LHCN-M2 (cell line): ENCODE measurements around the gene ETFB. TPM values are rescaled to one million over a fixed set of nuclear protein-coding genes. Genes with fewer than 3 reads are reported as not detected.

Experiments used
- DNase-seq: peaks from one replicate; pipeline ENCODE4 v3.0.0-alpha.2; 2012; ENCODE audit warnings: low read depth
- total RNA-seq: library from RNA; depleted of rRNA; stranded (reverse); fragments of >200 nt; gene quantifications from 2 replicates; pipeline ENCODE4 v1.2.3, GENCODE V29; 2014

The ETFB gene
- total RNA-seq, 1 experiment from 2014 or later: 100 TPM

GRCh38 chr19:51372649-51373504 is 6.7 kb upstream of the ETFB start, which contains the start of gene NKG7:
Gene NKG7, minus strand, starts transcription at chr19:51372654. Its CDS starts 119 bp downstream, at chr19:51372535.
- no peak for DNase-seq

DNA sequence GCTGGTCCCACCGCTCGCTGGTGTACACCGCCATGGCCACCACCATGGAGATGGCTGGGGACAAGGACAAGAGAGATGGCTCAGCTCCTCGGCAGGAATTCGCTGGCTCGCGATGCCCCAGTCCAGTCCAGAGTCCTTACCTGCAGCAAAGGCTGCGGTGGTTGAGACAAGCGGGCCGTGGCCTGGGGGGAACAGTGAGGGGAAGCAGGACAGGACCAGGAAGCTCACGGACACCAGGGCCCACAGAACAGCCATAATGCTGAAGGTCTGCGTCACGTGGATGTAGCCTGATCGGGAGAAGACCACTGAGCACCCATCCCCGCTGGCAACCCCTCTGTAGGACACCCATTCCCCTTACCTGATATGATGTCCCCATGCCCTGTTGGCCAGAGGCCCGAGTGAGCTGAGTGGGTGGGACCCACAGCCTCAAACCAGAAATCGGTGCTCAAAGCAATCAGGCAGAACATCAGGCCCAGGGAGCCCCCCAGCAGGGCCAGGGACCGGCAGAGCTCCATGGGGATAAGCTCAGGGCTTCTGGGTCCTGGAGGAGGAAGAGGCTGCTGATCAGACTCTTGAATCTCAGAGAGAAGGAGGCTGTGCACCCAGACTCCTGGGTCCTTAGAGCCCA is 5.9 kb upstream of the ETFB start:
- no peak for DNase-seq

DNA sequence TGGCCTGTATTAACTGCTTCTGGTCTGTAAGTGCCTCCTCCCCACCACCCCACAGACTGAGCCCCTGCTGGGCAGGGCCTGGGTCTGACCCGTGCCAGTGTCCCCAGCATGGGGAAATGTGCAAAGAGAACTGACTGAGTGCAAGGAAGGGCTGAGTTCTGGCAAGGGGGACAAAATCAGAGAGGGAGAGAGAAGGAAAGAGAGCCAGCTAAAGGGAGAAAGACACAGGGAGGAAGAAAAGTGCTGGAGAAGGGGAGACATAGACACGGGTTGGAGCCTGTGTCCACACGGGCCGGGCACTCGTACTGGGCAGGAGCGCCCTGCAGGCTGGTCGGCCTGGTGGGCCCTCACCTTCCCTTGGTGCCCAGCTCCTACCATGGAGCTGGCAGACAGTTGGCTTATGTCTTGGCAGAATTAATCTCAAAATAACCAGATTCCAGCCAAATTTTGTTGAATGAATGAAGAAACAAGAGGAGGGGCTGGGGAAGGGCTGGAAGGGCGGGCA is 5.0 kb upstream of the ETFB start:
- DNase-seq: no peak

- no peak for DNase-seq
These were observed 4.0 kb upstream of the ETFB start for GRCh38 chr19:51370230-51370629.

DNA sequence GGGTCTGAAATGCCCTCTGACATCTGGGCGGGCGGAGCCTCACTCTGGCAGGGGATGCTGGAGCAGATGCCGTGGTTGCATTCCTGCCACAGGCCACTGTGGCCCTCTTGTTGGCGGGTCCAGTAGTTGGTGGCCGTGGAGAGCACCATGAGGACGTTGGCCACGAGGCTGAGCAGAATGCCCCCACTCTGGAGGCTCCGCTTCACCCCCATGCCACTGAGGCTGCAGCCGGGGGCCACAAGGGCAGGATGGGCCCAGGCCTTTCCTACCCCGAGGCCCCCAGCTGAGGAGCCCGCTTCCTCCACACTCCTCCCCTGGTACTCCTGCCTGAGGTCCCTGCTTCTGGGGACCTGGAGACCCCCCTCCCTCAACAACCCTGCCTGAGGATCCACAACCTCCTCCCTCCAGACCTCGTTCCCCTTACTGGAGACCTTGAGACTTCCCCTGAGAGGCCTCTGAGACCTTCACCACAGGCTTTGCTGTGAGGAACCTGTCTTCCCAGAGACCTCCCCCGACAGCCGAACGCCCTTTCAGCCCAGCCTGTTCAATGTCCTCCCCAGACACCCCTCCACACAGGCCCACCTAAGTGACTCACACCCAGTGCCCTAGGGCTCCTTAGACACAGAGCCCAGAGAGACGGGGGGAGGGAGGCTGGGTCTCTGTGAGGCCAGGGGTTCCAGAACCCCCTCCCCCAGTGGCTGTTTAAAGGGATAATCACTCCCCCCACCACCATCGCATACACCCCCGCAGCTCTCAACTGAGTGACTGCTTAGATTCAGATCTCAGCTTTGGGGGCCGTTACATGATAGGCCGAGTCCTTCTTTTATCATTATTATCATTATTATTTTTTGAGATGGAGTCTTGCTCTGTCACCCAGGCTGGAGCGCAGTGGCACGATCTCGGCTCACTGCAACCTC is 2.4 kb upstream of the ETFB start, which contains the start of gene CLDND2:
TSS of gene CLDND2 (minus strand) at position 638 of the 917 bp plus-strand sequence. CDS start at position 212, 426 bp downstream.
- DNase-seq: no peak

DNA sequence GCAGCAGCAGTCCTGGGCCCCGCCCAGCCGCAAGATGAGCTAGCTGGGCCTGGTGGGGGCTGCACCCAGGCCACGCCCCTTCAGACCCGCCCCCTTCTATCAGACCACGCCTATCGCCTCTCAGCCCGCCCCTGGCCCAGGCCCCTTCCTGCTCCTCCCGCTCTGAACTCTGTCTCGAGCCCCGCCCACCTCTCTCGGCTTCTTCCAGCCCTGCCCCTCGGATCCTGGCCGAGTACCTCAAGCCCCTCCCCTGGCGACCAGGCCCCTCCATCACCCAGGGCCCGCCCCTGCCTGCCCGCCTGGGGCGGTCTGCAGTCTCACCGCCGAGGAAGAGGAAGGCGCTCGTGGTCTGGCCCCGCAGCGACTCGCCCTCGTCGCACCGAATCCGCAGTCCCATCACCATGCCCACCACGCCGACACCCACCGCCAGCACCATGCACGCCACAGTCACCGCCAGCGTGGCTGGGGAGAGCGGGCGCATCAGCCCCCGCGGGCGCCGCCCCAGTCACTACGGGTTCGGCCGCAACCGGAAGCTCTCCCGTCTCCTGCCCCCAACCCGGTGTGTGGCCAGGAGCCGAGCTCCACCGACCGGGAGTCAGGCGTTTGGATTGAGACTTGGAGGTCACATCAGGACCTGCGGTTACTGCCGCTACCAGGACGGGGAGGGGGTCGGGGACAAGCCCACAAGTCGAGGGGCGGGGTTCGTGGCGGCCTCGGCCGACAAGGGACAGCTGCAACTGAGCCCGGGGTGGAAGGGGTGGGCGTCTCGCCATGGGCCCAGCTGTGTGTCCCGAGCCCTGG is 1.6 kb upstream of the ETFB start:
- DNase-seq: peak; percentile 97

- no peak for DNase-seq
These were observed 1.0 kb upstream of the ETFB start for GRCh38 chr19:51367255-51367564.

GRCh38 chr19:51366389-51367254 is 434 bp upstream of the ETFB start:
- peak; percentile 97 for DNase-seq

GRCh38 chr19:51365211-51365964 is 800 bp downstream of the ETFB start:
- DNase-seq: peak; percentile 54

- no peak for DNase-seq
These were observed 1.7 kb downstream of the ETFB start for GRCh38 chr19:51364200-51365106.

DNA sequence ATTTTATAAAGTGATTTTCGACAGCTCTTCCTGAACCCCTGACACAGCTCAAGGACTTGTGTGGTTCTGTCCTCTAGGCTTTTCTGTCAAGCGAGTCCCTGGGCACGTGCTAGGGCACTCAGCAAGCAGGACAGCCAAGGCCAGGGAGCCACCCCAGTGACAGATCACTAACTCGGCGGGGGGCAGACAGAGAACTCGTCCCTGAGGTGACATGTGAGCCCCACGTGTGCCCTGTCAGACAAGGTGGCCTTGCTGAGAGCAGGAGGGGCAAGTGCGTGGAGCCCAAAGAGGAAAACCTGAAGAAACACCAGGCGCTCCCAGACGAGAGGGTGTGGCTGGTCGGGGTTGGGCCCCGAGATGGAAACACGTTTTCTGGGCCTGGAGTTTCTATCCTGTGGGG is 4.9 kb downstream of the ETFB start:
- DNase-seq: no peak

- peak; percentile 77 for DNase-seq
These were observed 6.9 kb downstream of the ETFB start for GRCh38 chr19:51359294-51359693.

- DNase-seq: no peak
These were observed 8.2 kb downstream of the ETFB start for GRCh38 chr19:51357952-51358351.

- no peak for DNase-seq
These were observed 9.9 kb downstream of the ETFB start for GRCh38 chr19:51356159-51356801.

DNA sequence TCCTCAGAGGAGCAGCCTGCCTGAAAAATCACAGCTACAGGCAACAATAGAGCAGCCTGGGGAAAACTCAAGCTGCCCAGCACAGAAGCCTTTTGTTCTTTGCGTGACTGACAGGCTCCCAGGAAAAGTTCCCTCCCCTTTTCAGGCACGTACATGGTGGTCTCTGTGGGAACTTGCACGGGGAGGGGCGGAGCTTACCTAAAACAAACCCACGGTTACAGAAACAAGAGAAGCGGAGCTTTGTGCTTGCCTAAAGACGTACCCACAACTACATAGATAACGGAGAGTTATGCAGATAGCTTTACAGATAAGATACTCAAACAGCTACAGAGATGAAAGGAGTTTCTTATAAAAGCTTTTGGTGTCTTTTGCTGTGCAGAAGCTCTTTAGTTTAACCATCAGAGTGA is 11.4 kb downstream of the ETFB start:
- DNase-seq: no peak

- DNase-seq: no peak
These were observed 12.0 kb downstream of the ETFB start for GRCh38 chr19:51354103-51354741.

GRCh38 chr19:51352783-51353360 is 13.3 kb downstream of the ETFB start:
- DNase-seq: no peak
